ENCODE measurements around the gene IL3.

DNA sequence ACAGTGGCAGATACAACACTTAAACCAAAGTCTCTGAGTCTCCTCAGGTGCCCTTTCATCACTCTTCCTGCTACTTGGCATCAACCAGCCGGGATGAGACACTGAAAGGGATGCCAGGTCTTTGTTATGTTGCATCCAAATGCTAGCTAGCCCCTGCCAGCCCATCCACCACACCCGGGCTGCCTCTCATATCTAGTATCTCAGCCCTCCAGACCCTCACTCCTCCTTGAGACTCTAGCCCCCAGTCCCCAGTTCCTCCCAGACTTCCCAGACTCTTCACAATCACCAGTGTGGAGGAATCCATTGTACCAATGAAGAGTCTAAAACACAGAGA lies 34.6 kb downstream of the IL3 start:
- TF ChIP-seq CTCF (IDR thresholded peaks at IDR 0.05) (no peak), POLR2A (IDR thresholded peaks at IDR 0.05) (no peak)

Data from thyroid gland (tissue), 4 donors.